GM23338 (cell line): ENCODE results near the gene SUGCT. TPM values are rescaled to one million over a fixed set of nuclear protein-coding genes. Genes with fewer than 3 reads are reported as not detected.

Source experiments
- ATAC-seq: fragments of 200-7000 bp; cut with Tn5 transposase; 3 replicates; pipeline ENCODE4 v1.9.1; 2020
- DNase-seq: peaks from one replicate; pipeline ENCODE4 v3.0.0-alpha.2; 2015; ENCODE audit warnings: low spot score
- H2AFZ ChIP-seq: fragments of 200-600 bp; sonication (generic); 2 replicates; pipeline ENCODE4 v1.8.0; 2016; ENCODE audit warnings: antibody characterized with exemption, mild to moderate bottlenecking, moderate library complexity
- H3F3A ChIP-seq: fragments of 200-600 bp; sonication (generic); replicated peaks from 2 replicates; pipeline ENCODE4 v1.8.0; 2017; ENCODE audit warnings: antibody characterized with exemption, mixed run types, low read depth
- H3K27ac ChIP-seq: fragments of 200-600 bp; sonication (generic); 2 replicates; pipeline ENCODE4 v1.6.1; 2016; ENCODE audit warnings: low read depth
- H3K27me3 ChIP-seq: fragments of 200-600 bp; sonication (generic); 2 replicates; pipeline ENCODE4 v1.8.0; 2016; ENCODE audit warnings: mild to moderate bottlenecking, mixed run types, moderate library complexity; ENCODE audit not compliant: insufficient read depth
- H3K36me3 ChIP-seq: fragments of 200-600 bp; sonication (generic); 2 replicates; pipeline ENCODE4 v1.8.0; 2016; ENCODE audit warnings: mild to moderate bottlenecking; ENCODE audit not compliant: insufficient read depth
- H3K4me1 ChIP-seq: fragments of 200-600 bp; sonication (generic); 2 replicates; pipeline ENCODE4 v1.8.0; 2016; ENCODE audit warnings: mild to moderate bottlenecking, moderate library complexity; ENCODE audit not compliant: insufficient read depth
- H3K4me2 ChIP-seq: fragments of 200-600 bp; sonication (generic); 2 replicates; pipeline ENCODE4 v1.7.1; 2017; ENCODE audit warnings: mixed run types
- H3K4me3 ChIP-seq: fragments of 200-600 bp; sonication (generic); 2 replicates; pipeline ENCODE4 v1.6.1; 2016; ENCODE audit warnings: mixed run types
- H3K79me2 ChIP-seq: fragments of 200-600 bp; sonication (generic); replicated peaks from 2 replicates; pipeline ENCODE4 v1.8.0; 2017; ENCODE audit warnings: mild to moderate bottlenecking; ENCODE audit not compliant: insufficient read depth
- H3K9me2 ChIP-seq: fragments of 200-600 bp; sonication (generic); 2 replicates; pipeline ENCODE4 v1.8.0; 2017; ENCODE audit not compliant: insufficient read depth
- H4K20me1 ChIP-seq: fragments of 200-600 bp; sonication (generic); replicated peaks from 2 replicates; pipeline ENCODE4 v1.8.0; 2017; ENCODE audit warnings: mild to moderate bottlenecking; ENCODE audit not compliant: insufficient read depth
- H3K27ac Mint-ChIP-seq: 2 replicates; pipeline ENCODE4 v1.8.0; 2020; ENCODE audit warnings: inconsistent platforms, mild to moderate bottlenecking, moderate library complexity, mixed read lengths
- H3K27me3 Mint-ChIP-seq: 3 replicates; pipeline ENCODE4 v1.8.0; 2022; ENCODE audit warnings: low read depth, mild to moderate bottlenecking, moderate library complexity, mixed read lengths, inconsistent platforms; ENCODE audit not compliant: insufficient read depth, poor library complexity
- H3K36me3 Mint-ChIP-seq: 3 replicates; pipeline ENCODE4 v1.8.0; 2021; ENCODE audit warnings: low read depth, mild to moderate bottlenecking, inconsistent platforms, moderate library complexity, mixed read lengths
- H3K4me1 Mint-ChIP-seq: 3 replicates; pipeline ENCODE4 v1.8.0; 2020; ENCODE audit warnings: mild to moderate bottlenecking, inconsistent platforms, mixed read lengths
- H3K4me3 Mint-ChIP-seq: 3 replicates; pipeline ENCODE4 v1.8.0; 2021; ENCODE audit warnings: moderate library complexity, mild to moderate bottlenecking, inconsistent platforms, mixed read lengths
- H3K9me3 Mint-ChIP-seq: 3 replicates; pipeline ENCODE4 v1.8.0; 2020; ENCODE audit warnings: moderate library complexity, mild to moderate bottlenecking, inconsistent platforms, mixed read lengths
- CREB1 ChIP-seq: fragments of 250-450 bp; sonication (Bioruptor Pico); IDR thresholded peaks from 2 replicates; pipeline ENCODE4 v1.5.0; 2020; ENCODE audit warnings: low read depth, mild to moderate bottlenecking, moderate library complexity
- CTCF ChIP-seq, 2 experiments: fragments of 200-600 bp in 1 of 2; sonication (generic) in 1 of 2; conservative IDR thresholded peaks; 2 replicates each; pipeline versions ENCODE4 v1.5.1 to v1.6.1; 2016 to 2017; ENCODE audit warnings: antibody characterized with exemption in 2 of 2, low read depth in 2 of 2, mild to moderate bottlenecking in 2 of 2, moderate library complexity in 1 of 2
- ETS1 ChIP-seq: IDR thresholded peaks from 2 replicates; pipeline ENCODE4 v1.6.1; 2016; ENCODE audit warnings: antibody characterized with exemption
- EZH2 ChIP-seq: fragments of 200-600 bp; sonication (generic); IDR thresholded peaks from one replicate; pipeline ENCODE4 v1.8.0; 2017; ENCODE audit warnings: antibody characterized with exemption, mild to moderate bottlenecking, low read depth; ENCODE audit not compliant: unreplicated experiment
- EZH2phosphoT487 ChIP-seq: fragments of 200-600 bp; sonication (generic); IDR thresholded peaks from one replicate; pipeline ENCODE4 v1.8.1; 2018; ENCODE audit warnings: antibody characterized with exemption; ENCODE audit not compliant: unreplicated experiment
- JUNB ChIP-seq: IDR thresholded peaks from one replicate; pipeline ENCODE4 v1.6.1; 2016; ENCODE audit warnings: antibody characterized with exemption; ENCODE audit not compliant: unreplicated experiment
- NANOG ChIP-seq: IDR thresholded peaks from 2 replicates; pipeline ENCODE4 v1.6.1; 2016; ENCODE audit warnings: antibody characterized with exemption, borderline replicate concordance
- POLR2AphosphoS5 ChIP-seq: IDR thresholded peaks from 2 replicates; pipeline ENCODE4 v1.6.1; 2016; ENCODE audit warnings: antibody characterized with exemption, low read depth
- REST ChIP-seq: IDR thresholded peaks from one replicate; pipeline ENCODE4 v1.6.1; 2018; ENCODE audit warnings: antibody characterized with exemption; ENCODE audit not compliant: unreplicated experiment
- STAT1 ChIP-seq: IDR thresholded peaks from one replicate; pipeline ENCODE4 v1.6.1; 2016; ENCODE audit warnings: antibody characterized with exemption; ENCODE audit not compliant: unreplicated experiment
- ZNF114 ChIP-seq: fragments of 250-450 bp; sonication (Bioruptor Pico); IDR thresholded peaks from 2 replicates; pipeline ENCODE4 v1.5.0; 2020; ENCODE audit warnings: mild to moderate bottlenecking, moderate library complexity
- ZNF331 ChIP-seq: fragments of 250-450 bp; sonication (Bioruptor Pico); IDR thresholded peaks from 2 replicates; pipeline ENCODE4 v1.5.0; 2020; ENCODE audit warnings: low read depth, mild to moderate bottlenecking, moderate library complexity
- ZNF462 ChIP-seq: fragments of 250-450 bp; sonication (Bioruptor Pico); IDR thresholded peaks from 2 replicates; pipeline ENCODE4 v1.5.0; 2020; ENCODE audit warnings: mild to moderate bottlenecking, moderate library complexity
- polyA plus RNA-seq: library from polyadenylated mRNA; unstranded; fragments of >200 nt; fragmentation: Nextera tagmentation; extraction: Ambion mirVana; gene quantifications from 2 replicates; pipeline ENCODE4 v1.2.1, GENCODE V29; 2016
- total RNA-seq: library from RNA; depleted of rRNA; stranded (reverse); fragments of >200 nt; shearing (Covaris generic); gene quantifications from 2 replicates; pipeline ENCODE4 v1.2.3, GENCODE V29; 2014

Gene SUGCT
- total and polyA plus RNA-seq, 2 experiments from 2014 or later, result 4.2 to 5.6 TPM

- no peak overlapping the region for H3K4me3 Mint-ChIP-seq
- H3K9me3 Mint-ChIP-seq, result no peaks in the 10 kb centered on the region
- no peak overlapping the region for H3K27ac ChIP-seq
- H3K27ac Mint-ChIP-seq, result no peak overlapping the region
- H3K79me2 ChIP-seq, result no peaks in the 10 kb centered on the region
- H3K27me3 ChIP-seq, result no peaks in the 10 kb centered on the region
- no peaks in the 10 kb centered on the region for H4K20me1 ChIP-seq
- ATAC-seq (no peak), DNase-seq (no peak)
- no peaks in the 10 kb centered on the region; the same call in 1 of the 2 replicates for H3K9me2 ChIP-seq
- H3K4me2 ChIP-seq, result no peak overlapping the region
- no peaks in the 10 kb centered on the region for H3K27me3 Mint-ChIP-seq
- H3K36me3 ChIP-seq, result no peaks in the 10 kb centered on the region
- H3K36me3 Mint-ChIP-seq, result 0 out of 3 replicates have a peak, but pooled peaks cover 4% of the 10 kb centered on the region
- no peak overlapping the region for H2AFZ ChIP-seq
- no peaks in the 10 kb centered on the region for H3F3A ChIP-seq
- no peaks in the 10 kb centered on the region for H3K4me1 Mint-ChIP-seq
- H3K4me3 ChIP-seq, result no peak overlapping the region
- no peaks in the 10 kb centered on the region for H3K4me1 ChIP-seq
- no peak for TF ChIP-seq ZNF331
- TF ChIP-seq ZNF462 (CRISPR knock-in tag), result no peak
- TF ChIP-seq NANOG, result no peak
- TF ChIP-seq ZNF114 (CRISPR knock-in tag), result no peak
- TF ChIP-seq JUNB, result no peak
- no peak for TF ChIP-seq EZH2
- TF ChIP-seq POLR2AphosphoS5, result no peak
- no peak for TF ChIP-seq EZH2phosphoT487
- no peak for TF ChIP-seq REST
- no peak for TF ChIP-seq STAT1
- no peak for TF ChIP-seq CREB1 (CRISPR knock-in tag)
- no peak for TF ChIP-seq ETS1
- TF ChIP-seq CTCF (conservative IDR thresholded peaks at IDR 0.05; ENCODE audit: low read depth in 2 of 2), result no peak
Observed at GRCh38 chr7:40182452-40182851, 47.6 kb downstream of the SUGCT start.
